GM12878 (cell line): Measurements from ENCODE around the gene CLDN24. TPM values are rescaled to one million over a fixed set of nuclear protein-coding genes. Genes with fewer than 3 reads are reported as not detected.

Experiments
- ATAC-seq: fragments of 200-7000 bp; cut with Tn5 transposase; 3 replicates; pipeline ENCODE4 v1.9.1; 2020; ENCODE audit warnings: mild to moderate bottlenecking, moderate library complexity
- BruUV-seq: library from RNA; stranded (reverse); fragments of 400-500 nt; replicated peaks from 2 replicates; lab custom pipeline; 2021; lab: Mats Ljungman, UMichigan
- CTCF ChIA-PET: fragments of 300-600 bp; sonication (Branson Sonifier 250); formaldehyde crosslinking; extraction: SDS; loops from one replicate; lab custom pipeline; 2021; ENCODE audit warnings: inconsistent platforms; lab: Yijun Ruan, JAX
- POLR2A ChIA-PET: fragments of 350-600 bp; formaldehyde crosslinking; extraction: SDS; loops from one replicate; lab custom pipeline; 2021; ENCODE audit warnings: inconsistent platforms; lab: Charles Lee
- RAD21 ChIA-PET: fragments of 300-600 bp; sonication (Branson Sonifier 250); formaldehyde crosslinking; loops from one replicate; lab custom pipeline; 2023; ENCODE audit warnings: antibody characterized with exemption; ENCODE audit not compliant: unreplicated experiment; lab: Charles Lee
- SMC1A ChIA-PET: fragments of 300-600 bp; sonication (Branson Sonifier 250); formaldehyde crosslinking; loops from one replicate; lab custom pipeline; 2023; ENCODE audit not compliant: unreplicated experiment, uncharacterized antibody; lab: Charles Lee
- DNase-seq: peaks from one replicate; pipeline ENCODE4 v3.0.0-alpha.2; 2011; ENCODE audit warnings: low read depth, low spot score
- FAIRE-seq: peaks from 3 replicates; lab custom pipeline; 2011; peaks lifted over from hg19 to GRCh38; lab: Jason Lieb, UNC
- H2AFZ ChIP-seq: 2 replicates; pipeline ENCODE4 v1.6.0; 2011; ENCODE audit warnings: low read depth, low read length, control low read depth; ENCODE audit not compliant: control insufficient read depth
- H3K27ac ChIP-seq: 2 replicates; pipeline ENCODE4 v1.5.1; 2011; ENCODE audit warnings: control low read depth; ENCODE audit not compliant: control insufficient read depth, insufficient read depth
- H3K27me3 ChIP-seq, 2 experiments: replicated peaks in 1 of 2; 2 replicates each; pipeline versions ENCODE4 v1.6.0 to v1.6.1; 2011; ENCODE audit warnings: low read length in 1 of 2; ENCODE audit not compliant: control insufficient read depth in 2 of 2, insufficient read depth in 2 of 2
- H3K36me3 ChIP-seq, 2 experiments: 2 replicates each; pipeline ENCODE4 v1.5.1; 2011; ENCODE audit warnings: low read length in 1 of 2; ENCODE audit not compliant: control insufficient read depth in 2 of 2, insufficient read depth in 2 of 2
- H3K4me1 ChIP-seq: 2 replicates; pipeline ENCODE4 v1.6.1; 2011; ENCODE audit warnings: mild to moderate bottlenecking, low read length, moderate library complexity, mixed read lengths; ENCODE audit not compliant: control insufficient read depth, insufficient read depth
- H3K4me2 ChIP-seq: 2 replicates; pipeline ENCODE4 v1.6.0; 2011; ENCODE audit warnings: control low read depth; ENCODE audit not compliant: control insufficient read depth, insufficient read depth
- H3K4me3 ChIP-seq: fragments of 200-600 bp; sonication (generic); 2 replicates; pipeline ENCODE4 v1.5.1; 2016
- H3K79me2 ChIP-seq: 2 replicates; pipeline ENCODE4 v1.6.0; 2011; ENCODE audit warnings: low read length; ENCODE audit not compliant: control insufficient read depth, insufficient read depth
- H3K9ac ChIP-seq: 2 replicates; pipeline ENCODE4 v1.8.0; 2011; ENCODE audit warnings: low read length, control low read depth, mixed read lengths; ENCODE audit not compliant: control insufficient read depth, insufficient read depth
- H3K9me3 ChIP-seq: replicated peaks from 3 replicates; pipeline ENCODE4 v1.5.1; 2011; ENCODE audit warnings: mild to moderate bottlenecking, low read length; ENCODE audit not compliant: control insufficient read depth, insufficient read depth
- H4K20me1 ChIP-seq: 2 replicates; pipeline ENCODE4 v1.6.0; 2011; ENCODE audit not compliant: control insufficient read depth, insufficient read depth
- ATF2 ChIP-seq: IDR thresholded peaks from 2 replicates; pipeline ENCODE4 v1.6.1; 2012; ENCODE audit warnings: low read length, inconsistent platforms
- RUNX3 ChIP-seq: IDR thresholded peaks from 2 replicates; pipeline ENCODE4 v1.6.1; 2012; ENCODE audit warnings: low read length, inconsistent platforms
- ZBED1 ChIP-seq: IDR thresholded peaks from 2 replicates; pipeline ENCODE4 v1.6.1; 2016; ENCODE audit warnings: borderline replicate concordance
- ZZZ3 ChIP-seq: IDR thresholded peaks from 2 replicates; pipeline ENCODE4 v1.6.1; 2011; ENCODE audit warnings: low read depth; ENCODE audit not compliant: control insufficient read depth, insufficient read length
- WGBS: methylation state at CpG from one replicate; pipeline ENCODE4 v1.1.6; 2016; ENCODE audit warnings: low lambda C conversion rate; ENCODE audit not compliant: insufficient replicate concordance, insufficient coverage; ENCODE audit errors: missing lambda C conversion rate; 5-methylcytosine and 5-hydroxymethylcytosine counted together
- in situ Hi-C: fragments of 300-500 bp; cut with MboI; formaldehyde crosslinking; loops from 9 replicates; pipeline ENCODE4 v1.14.3; 2018; ENCODE audit warnings: mixed read lengths
- intact Hi-C: fragments of 100-400 bp; cut with micrococcal nuclease; formaldehyde crosslinking; loops from one replicate; pipeline ENCODE4 v1.14.2; 2022; ENCODE audit not compliant: unreplicated experiment
- polyA plus RNA-seq, 11 experiments: library from polyadenylated mRNA; depleted of rRNA in 4 of 11; unstranded in 6 of 11; stranded (reverse) in 5 of 11; fragments of >200 nt; fragmentation: Nextera tagmentation in 4 of 11; fragmentation: Illumina TruSeq in 1 of 11; extraction: Ambion mirVana in 4 of 11; extraction: Trizol in 1 of 11; gene quantifications; 1 replicate in 1 of 11; 2 replicates in 10 of 11; pipeline versions ENCODE4 v1.2.1 to v1.2.3, GENCODE V29; 2011 to 2016; ENCODE audit warnings: inconsistent platforms in 2 of 11, missing spikeins in 2 of 11, low read depth in 1 of 11
- total RNA-seq, 4 experiments: library from RNA; depleted of rRNA in 3 of 4; stranded (reverse); fragments of >200 nt in 3 of 4; fragmentation: Illumina TruSeq in 1 of 4; extraction: Trizol in 1 of 4; gene quantifications; 2 replicates each; pipeline versions ENCODE4 v1.2.1 to v1.2.3, GENCODE V29; 2013 to 2021
- TF ChIP-seq, protein P1 (sequence below): fragments of 450-650 bp; IDR thresholded peaks from 2 replicates; pipeline ENCODE4 v1.6.1; 2017; ENCODE audit warnings: mild to moderate bottlenecking, moderate library complexity

Gene CLDN24
- total and polyA plus RNA-seq, 10 of the 15 experiments (the other 5 are each of a cell fraction or from before 2014, with no cell fraction given): not detected

- in situ Hi-C loops: no loop called here
- SMC1A ChIA-PET: no interaction called here
- no peaks in the 10 kb centered on the region for H3K4me1 ChIP-seq
- H4K20me1 ChIP-seq: no peaks in the 10 kb centered on the region
- WGBS: 63% methylated on average over 9 of the region's 9 CpGs
- no peak for FAIRE-seq
- intact Hi-C loops: no loop called here
- DNase-seq: no peak
- H3K27me3 ChIP-seq: no peaks in the 10 kb centered on the region
- CTCF ChIA-PET: no interaction called here
- no peaks in the 10 kb centered on the region for H3K36me3 ChIP-seq
- H3K9me3 ChIP-seq: no peaks in the 10 kb centered on the region
- no peak overlapping the region for H3K4me3 ChIP-seq
- no peaks in the 10 kb centered on the region for H3K79me2 ChIP-seq
- no peak overlapping the region for H3K4me2 ChIP-seq
- no peak for ATAC-seq
- BruUV-seq: no TSS peak
- no peak overlapping the region for H3K9ac ChIP-seq
- RAD21 ChIA-PET: no interaction called here
- no peak overlapping the region for H2AFZ ChIP-seq
- H3K27ac ChIP-seq: no peak overlapping the region
- POLR2A ChIA-PET: no interaction called here
- TF ChIP-seq ATF2 (no peak), ZBED1 (no peak), ZZZ3 (no peak), RUNX3 (no peak)
- TF ChIP-seq, protein P1, sequence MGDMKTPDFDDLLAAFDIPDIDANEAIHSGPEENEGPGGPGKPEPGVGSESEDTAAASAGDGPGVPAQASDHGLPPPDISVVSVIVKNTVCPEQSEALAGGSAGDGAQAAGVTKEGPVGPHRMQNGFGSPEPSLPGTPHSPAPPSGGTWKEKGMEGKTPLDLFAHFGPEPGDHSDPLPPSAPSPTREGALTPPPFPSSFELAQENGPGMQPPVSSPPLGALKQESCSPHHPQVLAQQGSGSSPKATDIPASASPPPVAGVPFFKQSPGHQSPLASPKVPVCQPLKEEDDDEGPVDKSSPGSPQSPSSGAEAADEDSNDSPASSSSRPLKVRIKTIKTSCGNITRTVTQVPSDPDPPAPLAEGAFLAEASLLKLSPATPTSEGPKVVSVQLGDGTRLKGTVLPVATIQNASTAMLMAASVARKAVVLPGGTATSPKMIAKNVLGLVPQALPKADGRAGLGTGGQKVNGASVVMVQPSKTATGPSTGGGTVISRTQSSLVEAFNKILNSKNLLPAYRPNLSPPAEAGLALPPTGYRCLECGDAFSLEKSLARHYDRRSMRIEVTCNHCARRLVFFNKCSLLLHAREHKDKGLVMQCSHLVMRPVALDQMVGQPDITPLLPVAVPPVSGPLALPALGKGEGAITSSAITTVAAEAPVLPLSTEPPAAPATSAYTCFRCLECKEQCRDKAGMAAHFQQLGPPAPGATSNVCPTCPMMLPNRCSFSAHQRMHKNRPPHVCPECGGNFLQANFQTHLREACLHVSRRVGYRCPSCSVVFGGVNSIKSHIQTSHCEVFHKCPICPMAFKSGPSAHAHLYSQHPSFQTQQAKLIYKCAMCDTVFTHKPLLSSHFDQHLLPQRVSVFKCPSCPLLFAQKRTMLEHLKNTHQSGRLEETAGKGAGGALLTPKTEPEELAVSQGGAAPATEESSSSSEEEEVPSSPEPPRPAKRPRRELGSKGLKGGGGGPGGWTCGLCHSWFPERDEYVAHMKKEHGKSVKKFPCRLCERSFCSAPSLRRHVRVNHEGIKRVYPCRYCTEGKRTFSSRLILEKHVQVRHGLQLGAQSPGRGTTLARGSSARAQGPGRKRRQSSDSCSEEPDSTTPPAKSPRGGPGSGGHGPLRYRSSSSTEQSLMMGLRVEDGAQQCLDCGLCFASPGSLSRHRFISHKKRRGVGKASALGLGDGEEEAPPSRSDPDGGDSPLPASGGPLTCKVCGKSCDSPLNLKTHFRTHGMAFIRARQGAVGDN: no peak
Measured at GRCh38 chr4:183333202-183333601, 11.0 kb upstream of the CLDN24 start.
